ENCODE measurements around the gene IRF2BP2.
A peak's percentile ranks its signal among the peaks of the same experiment; 100 is the strongest.

The IRF2BP2 gene

DNA sequence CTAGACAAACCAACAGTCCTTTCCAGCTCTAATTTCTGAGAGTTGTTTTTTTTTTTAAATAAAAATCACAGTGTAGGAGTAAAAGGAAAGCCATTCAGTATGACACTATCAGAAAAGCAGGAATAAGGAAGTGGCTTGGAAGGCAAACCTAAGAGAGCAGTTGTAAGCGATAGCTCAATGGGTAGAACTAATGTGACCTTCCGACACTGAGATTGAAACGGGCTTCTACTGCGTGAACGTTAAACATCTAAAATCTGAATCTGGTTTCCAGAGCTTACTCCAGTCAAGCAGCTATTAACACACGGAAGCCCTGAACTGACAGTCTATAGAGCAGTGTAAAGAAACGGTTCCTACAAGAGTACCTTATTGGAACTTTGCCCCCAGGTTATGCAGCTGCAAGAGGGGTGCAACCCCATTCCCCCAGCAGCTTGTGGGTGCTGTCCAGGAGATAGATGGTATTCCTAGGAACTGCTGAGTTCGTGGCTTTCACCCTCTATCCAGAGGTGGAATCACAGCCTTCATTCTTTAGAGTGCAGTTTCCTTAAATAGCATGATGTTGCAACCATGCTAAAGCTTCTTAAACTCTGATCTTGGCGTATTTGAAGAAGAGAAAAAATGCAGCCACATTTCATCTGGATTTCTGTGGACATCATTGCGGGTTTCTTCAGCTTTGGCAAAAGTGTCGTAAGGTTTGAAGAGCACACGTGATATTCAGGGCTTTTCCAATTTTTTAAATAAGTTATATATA is 3.3 kb upstream of the IRF2BP2 start:
- no peak for DNase-seq (ENCODE audit: low read depth)

DNA sequence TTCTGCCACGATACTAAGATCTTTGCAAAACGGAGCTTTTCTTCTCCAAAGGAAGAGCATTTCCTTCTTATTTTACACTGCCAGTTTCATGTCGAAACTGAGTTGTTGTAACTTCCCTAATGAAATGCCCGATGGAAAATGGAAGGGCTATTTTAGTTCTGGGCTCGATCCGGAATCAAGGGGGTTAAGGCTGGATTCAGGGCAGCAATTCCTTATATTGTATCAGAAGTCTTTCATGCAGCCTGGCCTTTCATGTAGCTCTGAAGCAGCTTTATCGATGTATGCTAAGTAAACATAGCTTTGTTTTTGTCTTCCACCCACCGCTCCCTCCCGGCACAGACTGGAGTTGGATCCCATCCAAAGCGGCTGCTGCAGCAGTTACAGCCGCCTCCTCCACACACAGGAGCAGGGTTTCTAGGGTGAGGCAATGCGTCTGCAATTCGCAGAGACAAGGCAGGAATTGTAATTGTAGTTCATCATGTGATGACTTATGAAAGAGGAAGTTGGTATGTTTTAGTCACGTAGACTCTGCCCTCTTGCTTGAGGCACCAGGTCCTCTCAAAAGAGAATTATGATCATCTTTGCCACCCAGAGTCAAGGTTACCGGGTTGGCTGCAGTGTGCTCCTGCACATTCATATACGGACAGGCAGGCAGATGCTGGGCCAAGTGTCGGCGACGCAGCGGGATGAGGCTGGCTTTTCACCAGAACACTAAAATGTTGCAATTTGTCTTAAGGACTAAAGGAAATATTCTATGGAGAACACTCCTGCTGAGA is 2.6 kb upstream of the IRF2BP2 start:
- peak; percentile 99 for DNase-seq (ENCODE audit: low read depth)

DNA sequence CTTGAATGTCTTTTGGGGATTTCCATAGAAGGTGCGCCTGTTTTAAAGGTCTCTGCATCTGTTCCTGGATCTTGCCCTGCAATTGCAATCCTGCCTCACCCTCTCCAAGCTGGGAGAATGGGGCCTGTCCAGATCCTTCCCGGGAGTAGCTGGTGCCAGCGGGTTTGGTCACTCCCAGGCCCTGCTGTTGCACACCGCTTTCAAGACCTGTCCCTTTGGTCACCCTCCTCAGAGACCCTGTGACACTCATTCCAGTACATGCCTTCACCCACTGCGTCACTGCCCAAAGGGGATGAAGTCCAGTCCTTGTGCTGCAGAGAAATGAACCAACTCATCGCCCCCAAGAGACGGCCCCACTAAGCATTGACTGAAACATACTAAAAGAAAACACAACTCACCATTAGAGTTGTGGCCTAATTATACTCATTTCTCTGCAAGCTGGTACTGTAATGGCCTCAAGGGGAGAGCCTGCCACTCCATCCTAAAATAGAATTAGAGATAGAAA is 1.9 kb upstream of the IRF2BP2 start:
- DNase-seq (ENCODE audit: low read depth) = no peak

DNA sequence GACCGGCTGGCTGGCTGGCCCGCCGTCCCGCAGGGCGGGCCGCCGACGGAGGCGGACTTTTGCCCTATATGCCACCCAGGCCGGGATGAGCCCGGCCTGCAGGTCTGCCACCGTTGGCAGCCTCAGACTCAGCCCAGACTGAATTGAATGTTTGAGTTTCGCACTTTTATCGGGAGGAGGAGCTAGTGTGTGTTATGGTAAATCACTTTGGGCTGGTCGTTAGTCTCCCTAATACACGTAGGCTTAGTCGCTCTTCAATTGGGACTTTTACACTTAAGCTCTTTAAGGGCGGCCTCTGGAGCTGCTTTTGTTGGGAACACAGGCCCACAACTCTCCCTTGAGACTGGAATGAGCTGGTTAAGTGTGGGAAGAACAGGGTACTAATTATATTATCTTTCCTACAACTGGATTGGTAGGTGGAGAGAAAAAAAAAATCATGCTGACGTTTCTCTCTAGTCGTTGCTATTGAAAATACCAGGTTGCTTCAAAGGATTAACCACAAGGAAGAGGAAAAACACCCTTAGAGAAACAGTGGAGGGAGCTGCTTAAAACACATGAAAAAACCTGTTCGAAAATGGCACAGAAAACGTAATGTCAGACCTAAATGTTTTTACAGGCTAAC is 1.4 kb upstream of the IRF2BP2 start:
- DNase-seq (ENCODE audit: low read depth) = peak; percentile 85

DNA sequence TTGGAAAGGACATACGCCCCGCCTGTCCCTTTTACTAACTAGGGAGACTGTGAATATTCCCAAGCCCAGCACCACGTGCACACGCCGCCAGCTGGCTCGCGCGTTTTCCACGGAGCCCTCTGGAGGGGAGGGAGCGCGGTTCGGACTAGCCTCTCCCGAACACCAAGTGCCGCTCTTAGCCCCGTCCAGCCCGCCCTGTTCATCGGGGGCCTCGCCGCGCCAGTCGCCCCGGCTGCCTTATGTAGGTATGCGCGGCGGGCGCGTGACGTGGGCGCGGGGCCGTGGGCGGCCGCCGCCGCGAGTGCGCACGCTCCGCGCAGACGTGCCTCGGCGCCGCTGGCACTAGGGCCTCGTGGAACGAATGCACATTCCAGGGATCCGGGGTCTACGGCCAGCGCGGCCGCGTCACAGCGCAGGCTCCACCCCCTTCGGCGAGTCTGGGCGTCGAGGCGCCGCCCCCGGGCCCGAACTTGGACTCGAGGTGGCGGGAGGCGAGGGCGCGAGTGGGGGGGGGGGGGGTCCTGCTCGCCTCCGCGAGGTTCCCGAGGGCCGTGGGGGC is 767 bp upstream of the IRF2BP2 start:
- peak; percentile 88 for DNase-seq (ENCODE audit: low read depth)

DNA sequence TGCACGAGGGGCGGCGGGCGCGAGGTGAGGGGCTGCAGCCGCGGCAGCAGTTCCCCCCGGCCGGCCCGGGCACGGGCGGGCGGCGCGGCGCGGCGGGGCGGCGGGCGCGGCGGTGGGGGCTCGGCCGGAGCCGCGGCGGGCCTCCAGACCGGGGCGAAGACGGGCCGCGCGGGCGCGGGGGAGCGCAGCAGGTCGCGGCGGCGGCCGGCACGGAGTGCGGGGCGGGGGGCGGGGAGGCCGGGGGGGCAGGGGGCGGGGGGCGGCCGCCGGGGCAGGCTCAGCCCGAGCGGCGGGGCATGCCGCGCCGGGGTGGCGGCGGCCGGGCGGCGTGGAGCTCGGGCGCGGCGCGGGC is 311 bp downstream of the IRF2BP2 start:
- DNase-seq (ENCODE audit: low read depth) = no peak

DNA sequence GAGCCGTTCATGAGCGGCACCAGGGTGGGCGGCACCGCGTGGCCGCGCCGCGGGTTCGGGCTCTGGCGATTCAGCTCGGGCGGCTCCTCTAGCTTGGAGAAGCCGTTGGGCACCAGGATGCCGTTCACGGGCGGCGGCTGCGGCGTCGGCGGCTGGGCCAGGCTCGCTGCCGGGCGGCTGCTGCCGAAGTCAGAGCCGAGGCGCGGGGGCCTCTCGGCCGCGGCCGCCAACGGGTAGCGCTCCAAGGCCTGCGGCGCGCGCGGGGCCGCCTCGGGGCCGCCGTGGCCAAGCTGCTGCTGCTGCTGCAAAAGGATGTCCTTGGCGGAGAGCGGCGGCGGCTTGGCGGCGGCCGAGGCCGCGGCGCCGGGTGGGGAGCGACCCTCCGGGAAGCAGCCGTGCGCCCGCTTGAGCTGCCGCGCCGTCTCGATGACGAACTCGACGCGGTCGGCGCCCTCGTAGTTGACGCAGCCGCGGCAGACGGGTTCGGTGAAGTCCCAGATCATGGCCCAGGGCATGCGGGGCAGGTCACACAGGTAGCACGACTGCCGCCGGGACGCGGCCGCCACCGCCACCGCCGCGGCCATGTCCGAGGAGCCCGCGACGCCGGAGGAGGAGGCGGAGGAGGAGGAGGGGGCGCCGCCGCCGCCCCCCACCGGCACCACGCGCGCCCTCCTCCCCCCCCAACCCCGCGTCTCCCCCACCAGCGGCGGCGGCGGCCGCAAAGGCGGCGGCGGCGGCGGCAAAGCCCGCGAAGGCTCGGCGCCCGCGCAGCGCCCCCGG is 877 bp downstream of the IRF2BP2 start:
- no peak for DNase-seq (ENCODE audit: low read depth)

DNA sequence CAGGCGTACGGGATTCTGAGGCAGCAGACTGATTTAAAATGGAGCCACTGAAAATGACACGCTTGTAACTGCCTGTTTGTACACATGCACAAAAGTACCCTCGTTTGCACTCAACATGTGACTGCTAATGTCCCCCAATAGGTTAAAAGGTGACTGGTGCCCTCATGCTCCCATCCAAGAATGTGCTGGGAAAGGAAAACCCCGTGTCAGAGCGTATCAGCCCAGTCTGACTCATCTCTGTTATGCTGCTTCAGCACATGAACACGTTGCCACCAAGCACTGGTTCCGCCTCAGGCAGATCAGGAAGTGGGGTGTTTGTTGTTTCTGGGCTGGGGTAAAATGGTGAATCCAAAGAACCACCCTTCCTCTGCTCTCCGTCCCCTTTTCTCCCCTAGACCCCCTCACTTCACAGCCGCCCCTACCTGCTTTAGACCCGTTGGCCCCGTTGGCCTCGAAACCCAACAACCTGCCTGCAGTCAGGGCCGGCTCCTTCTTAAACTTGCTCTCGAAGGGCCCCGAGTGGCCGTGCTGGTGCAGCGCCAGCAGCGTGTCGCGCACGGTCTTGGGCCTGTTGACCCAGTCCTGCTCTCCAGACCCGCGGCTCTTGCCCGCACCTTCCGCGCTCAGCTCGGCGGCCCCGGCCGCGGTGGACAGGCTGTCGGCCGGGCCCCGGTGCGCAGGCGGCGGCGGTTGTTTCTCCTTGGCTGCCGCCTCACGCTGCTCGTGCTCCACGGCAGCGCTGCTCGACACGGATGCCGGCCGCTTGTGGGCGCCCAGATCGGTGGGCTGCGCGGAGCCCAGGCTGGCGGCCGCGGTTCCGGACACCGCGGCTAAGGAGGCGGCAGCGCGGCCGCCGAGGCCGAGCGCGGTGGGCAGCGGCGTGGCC is 1.7 kb downstream of the IRF2BP2 start:
- peak; percentile 85 for DNase-seq (ENCODE audit: low read depth)

DNA sequence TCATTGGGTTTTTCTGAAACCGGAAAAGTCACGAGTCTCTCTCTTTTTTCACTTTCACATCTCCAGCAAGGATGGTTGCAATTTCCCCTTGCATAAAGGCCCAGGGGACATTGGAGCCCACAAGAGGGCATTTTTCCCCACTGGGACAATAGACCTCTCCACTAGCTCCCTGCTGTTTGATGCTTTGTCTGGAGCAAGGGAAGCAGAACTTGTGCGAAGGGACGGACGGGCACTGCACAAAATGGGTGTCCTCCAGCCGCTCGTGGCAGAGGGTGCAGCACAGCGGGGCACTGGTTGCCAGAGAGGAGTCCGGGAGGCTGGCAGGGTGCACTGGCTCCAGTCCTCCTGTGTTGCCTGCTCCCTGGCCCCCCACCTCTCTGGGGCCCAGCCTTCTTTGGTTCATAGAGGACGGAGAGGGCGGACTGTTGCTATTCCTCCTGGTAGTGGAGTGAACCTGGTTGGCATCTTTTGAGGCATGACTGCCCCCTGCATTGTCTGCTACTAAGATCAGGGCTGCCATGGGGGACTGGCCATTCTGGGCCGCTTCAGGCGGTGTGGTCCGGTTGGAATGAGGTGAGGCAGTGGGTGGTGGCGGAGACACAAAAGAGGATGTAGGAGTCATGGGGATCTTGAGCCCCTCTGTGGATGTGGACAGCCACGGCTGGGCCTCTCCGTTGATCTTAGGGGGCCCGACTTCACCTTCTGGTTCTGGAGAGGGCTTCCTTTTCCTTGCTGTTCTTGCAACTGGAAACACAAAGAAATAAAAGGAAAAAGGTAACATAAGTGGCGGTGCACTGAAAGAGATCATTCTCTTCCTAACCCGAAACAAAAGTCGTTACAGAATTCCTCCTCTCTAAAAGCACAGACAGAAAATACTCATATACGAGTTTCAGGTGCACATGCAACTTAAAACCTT is 2.6 kb downstream of the IRF2BP2 start:
- no peak for DNase-seq (ENCODE audit: low read depth)

DNA sequence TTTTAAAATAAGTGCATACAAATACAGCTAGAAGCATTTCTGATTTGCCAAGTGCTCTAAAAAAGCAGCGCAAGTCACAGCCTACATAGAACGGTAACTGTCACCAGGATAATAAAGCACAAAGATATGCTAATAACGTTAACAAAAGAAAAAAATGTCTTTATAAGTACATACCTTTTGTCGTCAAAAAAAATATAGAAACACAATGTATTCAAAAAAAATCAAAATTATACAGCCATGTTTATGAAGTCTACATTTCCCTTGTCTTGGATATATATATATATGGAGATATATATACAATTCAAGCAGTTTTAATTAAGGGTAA is 3.2 kb downstream of the IRF2BP2 start:
- DNase-seq (ENCODE audit: low read depth) = no peak

DNA sequence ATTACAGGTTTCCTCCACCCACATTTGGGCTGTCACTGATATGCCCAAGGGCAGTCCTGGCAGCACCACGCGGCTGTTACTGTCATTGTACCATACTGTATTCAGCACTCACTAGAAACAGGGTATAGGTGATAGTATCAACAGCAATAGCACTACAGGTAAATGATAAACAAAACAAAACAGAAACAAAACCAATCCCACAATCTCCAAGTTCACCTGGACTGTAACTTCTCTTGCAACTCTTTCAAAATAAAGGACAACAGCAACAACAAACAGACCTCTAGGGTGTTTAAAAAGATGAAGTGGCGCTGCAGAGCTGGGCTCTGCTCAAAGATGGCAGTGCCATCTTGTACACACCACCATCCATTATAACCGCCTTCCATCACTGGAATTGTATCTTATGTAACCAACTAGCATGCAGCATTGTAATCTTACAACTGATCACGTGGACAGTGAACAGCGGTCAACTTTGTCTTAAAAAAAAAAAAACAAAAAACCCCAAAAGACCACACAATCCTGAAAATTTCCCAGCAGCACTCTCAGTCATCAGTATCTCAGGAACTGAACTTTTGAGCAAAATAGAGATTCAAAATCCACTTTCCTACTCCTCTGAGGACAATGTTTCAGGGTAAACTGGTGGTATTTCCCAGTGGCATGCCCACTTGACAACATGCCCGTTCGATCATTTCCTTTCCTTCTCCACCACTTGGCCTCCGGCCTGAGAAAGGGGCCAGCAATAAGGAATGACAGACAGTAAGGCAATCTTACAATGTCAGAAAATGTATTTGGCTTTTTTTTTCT is 3.8 kb downstream of the IRF2BP2 start:
- DNase-seq (ENCODE audit: low read depth) = no peak

DNA sequence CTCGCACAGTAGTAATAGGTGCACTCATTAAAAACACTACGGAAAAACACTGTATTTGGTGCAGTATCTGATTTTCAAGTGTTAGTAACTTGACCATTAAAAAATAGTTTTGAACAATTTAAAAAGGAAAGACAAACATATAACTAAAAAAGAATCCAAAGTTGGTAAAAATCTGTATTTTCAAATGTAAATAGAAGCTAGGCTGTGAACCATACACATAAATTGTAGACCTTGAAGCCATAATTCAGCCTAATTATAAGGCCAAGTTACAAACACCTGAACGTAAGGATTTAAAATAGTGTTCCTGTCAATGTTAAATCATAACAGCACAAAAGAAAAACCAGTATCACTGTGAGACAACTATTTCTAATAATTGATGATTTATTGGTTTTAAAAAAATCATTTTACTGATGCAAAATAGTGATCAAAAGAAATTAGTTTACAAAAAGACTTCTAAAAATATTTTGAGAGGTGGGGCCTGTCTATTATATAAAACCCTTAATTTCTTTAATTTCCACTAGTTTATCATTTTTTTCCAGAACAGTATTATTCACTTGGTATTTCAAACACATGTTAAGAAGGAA is 4.5 kb downstream of the IRF2BP2 start:
- no peak for DNase-seq (ENCODE audit: low read depth)

DNA sequence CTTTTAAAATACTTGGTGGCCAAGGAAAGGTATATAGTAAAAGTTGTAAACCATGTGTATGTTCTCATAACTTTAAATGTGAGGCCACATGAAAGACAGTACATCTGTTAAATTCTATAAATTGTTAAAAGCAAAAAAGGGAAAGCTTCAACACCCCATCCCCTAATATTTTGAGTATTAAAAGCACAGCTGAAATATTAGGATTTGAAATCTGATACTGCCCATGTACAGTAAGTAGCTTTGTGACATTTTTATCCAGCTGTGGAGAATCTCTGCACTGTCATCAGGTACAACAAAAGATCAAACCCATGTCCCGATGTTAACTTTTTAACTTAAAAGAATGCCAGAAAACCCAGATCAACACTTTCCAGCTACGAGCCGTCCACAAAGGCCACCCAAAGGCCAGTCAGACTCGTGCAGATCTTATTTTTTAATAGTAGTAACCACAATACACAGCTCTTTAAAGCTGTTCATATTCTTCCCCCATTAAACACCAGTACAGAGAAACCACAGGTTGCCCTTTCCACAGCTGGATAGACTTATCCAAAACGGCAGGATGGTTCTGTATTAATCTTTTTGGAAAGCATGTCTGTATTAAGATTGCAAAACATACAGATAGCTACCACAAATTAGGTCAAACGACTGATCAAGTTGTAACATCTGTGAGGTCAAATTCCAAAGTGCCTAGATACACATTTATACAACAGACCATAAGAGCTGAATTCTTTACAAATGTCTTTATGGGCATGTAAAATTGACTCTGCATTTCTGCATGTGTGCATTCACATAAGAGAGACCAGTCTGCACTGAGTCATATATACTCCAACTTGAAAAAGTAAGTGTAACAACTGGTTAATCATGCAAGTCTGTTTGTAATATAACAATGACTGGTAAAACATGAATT is 5.2 kb downstream of the IRF2BP2 start:
- no peak for DNase-seq (ENCODE audit: low read depth)

DNA sequence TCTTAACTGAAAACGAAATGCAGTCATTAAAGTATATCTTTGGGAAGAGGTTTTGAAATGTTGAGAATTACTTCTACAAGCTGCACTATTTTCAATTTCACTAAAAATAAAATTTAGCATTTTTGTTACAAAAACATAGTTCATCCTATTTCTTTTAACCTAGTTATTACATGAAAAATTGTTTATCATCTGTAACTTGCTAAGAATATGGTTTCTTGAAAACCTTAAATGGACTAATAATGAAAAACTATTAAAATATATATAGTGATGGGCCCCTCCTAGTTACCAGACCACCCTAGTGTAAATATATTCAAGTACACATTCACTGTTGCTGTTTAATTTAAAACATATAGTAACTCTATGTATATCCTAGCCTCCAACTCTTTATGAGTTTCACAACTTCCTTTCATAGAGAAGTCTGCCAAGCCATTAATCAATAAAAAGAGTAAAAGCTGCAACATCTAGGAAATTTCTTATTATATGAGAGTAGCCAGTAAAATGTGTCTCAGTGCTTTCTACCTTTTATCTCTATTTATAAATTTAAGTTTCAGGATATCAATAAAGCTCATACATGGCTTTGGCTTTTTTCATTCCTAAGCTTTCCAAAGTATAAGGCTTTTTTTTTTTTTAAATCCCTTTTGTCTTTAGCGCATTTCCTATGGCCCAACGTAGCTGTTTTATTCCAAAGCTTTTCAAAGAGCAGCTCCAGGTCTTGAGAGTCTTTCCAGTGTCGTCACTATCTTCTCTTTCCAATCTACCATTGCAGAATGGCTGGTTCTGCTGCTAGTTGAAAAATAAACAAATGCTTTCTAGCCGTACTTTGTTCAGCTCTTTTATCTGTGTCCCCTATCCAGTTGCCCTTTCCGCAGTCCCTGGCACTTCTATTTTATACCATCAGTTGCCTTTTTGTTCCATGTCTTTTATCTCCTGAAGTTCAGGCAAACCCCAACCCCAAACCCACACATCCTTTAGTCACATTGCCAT is 6.5 kb downstream of the IRF2BP2 start:
- DNase-seq (ENCODE audit: low read depth) = no peak

DNA sequence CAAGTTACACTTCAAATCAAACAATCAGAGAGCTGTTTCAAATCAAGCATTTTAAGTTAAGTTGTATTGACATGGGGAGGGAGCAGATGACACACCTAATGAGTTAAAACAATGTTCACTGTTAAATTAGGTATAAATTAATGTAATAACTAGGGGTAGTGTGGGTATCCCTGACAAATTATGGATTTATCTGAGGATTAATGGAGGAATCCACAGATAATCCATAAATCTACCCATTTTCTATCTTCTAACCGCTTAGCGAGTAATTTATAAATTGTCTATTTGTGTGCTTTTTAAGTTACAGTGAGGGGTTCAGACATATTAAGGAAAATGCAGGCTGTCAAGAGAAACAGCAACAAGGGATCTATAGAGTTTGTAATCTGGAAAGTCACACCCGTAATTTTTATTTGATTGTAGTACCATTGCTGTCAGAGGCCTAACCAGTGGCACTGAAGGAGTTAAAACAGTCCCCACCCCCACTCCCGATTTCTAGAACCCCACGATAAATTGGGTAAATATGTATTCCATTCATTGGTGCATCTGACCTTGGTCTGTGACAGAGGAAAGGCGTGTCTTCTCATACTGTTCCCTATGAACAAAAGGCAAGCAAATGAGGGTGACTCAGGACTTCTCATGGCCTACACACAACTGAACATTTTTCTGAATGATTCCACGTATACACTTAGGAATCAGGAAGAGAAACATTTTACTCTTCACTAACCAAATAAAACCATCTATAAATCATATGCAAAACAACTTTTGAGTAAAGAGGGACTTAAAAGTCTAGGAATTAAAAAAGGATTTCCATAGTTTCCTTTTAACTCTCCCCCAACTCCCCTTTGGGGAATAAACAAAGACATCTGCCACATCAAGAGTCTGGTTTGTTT is 7.4 kb downstream of the IRF2BP2 start:
- DNase-seq (ENCODE audit: low read depth) = peak; percentile 87
